HG03139 (cell line): ENCODE data around the gene KDM1A.
"Not testable (repeated sequence)": the region's sequence is repeated elsewhere in the genome, so short reads cannot be mapped to it uniquely, and the experiment has no call there.

ENCODE experiments used
- ATAC-seq: cut with Tn5 transposase; IDR thresholded peaks from one replicate; pipeline ENCODE4 v1.9.1; 2021; ENCODE audit not compliant: unreplicated experiment

KDM1A gene

GRCh38 chr1:23010025-23010424, 9.2 kb upstream of the KDM1A start:
- ATAC-seq = not testable (repeated sequence)

DNA sequence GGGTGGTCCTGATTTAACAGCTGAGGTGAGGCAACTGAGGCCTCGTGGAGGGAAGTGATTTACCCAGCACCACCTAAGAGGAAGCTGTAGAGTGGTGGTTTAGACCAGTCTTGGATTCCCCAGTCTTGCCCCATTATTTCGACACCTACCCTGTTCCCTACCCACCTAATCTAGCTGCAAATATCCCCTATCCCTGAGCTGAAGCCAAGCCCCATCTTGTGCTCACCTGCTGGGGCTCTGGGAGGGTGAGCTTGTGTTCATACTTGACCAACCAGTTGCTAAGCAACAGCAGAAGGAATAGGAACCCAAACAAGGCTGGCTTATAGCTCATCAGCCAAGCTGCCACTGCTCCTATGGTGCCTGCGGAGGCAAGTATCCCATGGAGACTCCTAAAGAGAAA, 5.6 kb upstream of the KDM1A start:
- no peak for ATAC-seq

DNA sequence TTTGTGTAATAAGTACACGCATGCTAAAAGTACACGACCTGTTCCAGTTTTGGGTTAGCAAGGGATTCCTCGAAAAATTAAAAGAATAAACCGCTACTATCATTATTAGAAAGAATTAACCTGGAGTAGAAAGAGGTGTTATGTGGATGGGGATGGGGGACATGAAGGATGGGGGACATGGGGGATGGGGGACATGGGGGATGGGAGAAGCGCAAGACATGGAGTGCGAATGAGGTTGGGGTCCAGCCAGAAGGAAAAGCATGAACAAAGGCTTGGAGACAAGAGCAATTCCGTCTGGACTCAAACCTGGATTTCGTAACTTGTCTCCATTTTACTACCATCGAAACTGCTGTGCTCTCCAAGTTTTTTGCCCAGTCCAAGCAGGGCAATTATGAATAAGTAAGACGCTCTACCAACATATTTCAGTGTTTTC, 591 bp upstream of the KDM1A start:
- peak; percentile 5 for ATAC-seq

DNA sequence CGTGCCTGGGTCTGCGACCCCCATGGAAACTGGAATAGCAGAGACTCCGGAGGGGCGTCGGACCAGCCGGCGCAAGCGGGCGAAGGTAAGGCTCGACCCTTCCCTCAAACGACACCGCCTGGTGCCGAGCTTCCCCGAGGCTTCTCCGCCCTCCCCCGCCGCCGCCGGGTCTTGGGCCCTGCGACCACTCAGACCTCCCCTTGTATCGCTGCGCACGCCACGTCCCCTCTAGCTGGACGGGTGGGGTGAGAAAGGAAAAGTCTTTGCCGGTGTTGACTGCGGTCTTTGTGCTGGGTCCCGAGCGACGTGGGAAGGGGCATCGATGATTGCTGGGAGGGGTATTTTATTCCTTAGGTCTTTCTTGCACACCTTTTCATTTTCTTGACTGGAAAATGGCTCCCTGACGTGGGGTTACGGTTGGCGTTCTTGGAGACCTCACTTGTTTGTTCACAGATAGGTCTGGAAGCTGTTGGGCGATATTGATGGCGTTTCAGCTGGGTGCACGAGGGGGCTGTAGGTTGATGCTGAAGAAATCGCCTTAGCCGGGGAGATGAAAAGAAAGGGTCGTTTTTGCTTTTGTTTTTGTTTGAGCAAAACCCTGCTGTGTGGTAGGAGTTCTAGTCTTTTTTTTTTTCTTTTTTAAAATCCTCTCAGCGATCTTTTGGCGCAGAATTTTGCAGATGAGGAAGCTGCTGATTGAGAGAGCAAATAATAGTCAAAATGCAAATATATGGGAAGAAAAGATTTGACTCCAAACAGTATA, 776 bp downstream of the KDM1A start:
- peak; percentile 18 for ATAC-seq

DNA sequence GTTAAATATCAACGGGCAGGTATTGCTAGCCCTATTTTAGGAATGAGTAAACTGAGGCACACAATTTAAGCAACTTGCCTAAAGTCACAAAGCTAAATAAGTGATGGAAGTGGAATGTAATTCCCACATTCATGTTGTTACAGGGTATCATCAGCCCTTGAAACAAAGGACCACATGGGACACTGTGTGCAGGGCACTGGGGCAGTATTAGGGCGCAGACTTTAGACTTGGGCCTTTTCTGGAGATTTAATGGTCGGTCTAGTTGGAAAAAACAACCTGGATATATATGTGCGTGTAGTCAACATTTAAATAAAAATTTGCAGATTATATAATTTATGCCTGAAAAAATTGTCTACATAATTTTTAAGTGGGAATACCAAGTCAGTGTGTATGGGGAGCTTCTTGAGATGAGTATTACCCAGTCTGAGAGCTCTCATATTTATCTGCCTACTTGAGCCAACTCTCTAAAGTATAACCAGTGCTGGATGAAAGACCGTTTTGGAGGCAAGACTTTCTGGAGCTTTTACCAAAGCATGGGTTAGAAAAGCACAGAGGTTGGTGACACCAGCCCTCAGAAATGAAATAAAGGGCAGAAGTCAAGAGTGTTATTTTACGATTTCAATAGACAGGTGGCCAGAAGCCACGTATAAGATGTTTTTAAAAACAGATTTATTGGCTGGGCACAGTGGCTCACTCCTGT, 1.6 kb downstream of the KDM1A start:
- ATAC-seq = no peak

DNA sequence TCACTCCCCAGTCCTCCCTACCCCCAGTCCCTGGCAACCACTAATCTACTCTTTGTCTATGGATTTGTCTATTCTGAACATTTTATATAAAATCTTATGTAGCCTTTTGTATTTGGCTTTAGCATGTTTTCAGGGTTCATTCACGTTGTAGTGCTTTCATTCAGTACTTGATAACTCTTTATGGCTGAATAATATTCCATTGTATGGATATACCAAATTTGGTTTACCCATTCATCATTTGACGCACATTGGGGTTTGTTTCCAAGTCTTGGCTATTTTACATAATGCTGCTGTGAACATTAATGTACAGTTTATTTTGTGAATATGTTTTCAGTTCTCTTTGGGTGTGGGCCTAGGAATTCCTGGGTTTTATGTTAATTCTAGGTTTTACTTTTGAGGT, 2.6 kb downstream of the KDM1A start:
- no peak for ATAC-seq

GRCh38 chr1:23023174-23023845, 4.0 kb downstream of the KDM1A start:
- ATAC-seq = no peak

- ATAC-seq = no peak
These were observed 7.3 kb downstream of the KDM1A start for GRCh38 chr1:23026568-23026967.

DNA sequence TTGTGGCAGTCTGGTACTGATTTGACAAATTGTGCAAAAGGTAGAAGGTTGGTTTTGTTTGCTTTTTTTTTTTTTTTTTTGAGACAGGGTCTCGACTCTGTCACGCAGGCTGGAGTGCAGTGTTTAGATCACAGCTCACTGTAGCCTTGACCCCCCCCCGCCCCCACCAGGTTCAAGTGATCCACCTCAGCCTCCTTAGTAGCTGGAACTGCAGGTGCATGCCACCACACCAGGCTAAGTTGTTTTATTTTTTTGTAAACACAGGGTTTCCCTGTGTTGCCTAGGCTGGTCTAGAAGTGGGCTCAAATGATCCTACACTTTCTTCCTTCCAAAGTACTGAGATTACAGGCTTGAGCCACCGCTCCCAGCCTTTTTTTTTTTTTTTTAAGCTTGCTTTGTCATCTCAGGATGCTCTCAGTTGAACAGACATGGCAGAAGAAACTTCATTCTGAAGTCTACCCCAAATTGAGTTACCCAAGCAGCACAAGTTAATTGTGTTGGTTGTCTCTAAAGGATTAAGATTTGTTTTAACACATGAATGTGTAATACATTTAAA, 8.2 kb downstream of the KDM1A start:
- ATAC-seq = no peak

DNA sequence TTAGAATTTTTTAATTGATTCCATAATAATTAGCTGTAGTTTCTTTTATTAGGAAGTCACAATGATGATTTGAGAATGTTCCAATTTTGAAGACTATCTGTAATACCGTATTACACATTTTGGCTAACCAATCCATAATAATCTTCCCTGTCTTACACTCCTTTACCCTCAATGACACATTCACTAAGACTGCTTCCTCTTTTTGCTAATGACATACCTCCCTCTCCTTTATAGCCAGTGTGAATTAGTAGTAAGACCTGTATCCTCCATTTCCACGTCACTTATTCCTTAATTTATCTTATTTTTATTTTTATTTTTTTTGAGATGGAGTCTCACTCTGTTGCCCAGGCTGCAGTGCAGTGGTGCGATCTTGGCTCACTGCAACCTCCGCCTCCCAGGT, 10.1 kb downstream of the KDM1A start:
- ATAC-seq = no peak

GRCh38 chr1:23035823-23036452, 16.7 kb downstream of the KDM1A start:
- ATAC-seq = no peak

GRCh38 chr1:23037081-23037740, 17.9 kb downstream of the KDM1A start:
- no peak for ATAC-seq

GRCh38 chr1:23039308-23039826, 20.1 kb downstream of the KDM1A start:
- ATAC-seq = no peak

DNA sequence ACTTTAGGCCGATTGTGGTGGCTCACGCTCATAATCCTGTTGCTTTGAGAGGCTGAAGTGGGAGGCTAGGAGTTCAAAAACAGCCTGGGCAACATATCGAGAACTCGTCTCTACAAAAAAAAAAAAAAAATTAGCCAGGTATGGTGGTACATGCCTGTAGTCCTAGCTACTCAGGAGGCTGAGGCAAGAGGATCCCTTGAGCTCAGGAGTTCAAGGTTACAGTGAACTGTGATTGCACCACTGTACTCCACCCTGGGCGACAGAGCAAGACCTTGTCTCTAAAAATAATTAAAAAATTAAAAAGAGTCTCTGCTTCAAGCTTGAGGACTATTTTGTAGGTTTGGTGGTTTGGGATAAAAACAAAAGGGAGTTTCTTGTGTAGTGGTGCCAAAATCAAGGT, 21.2 kb downstream of the KDM1A start:
- no peak for ATAC-seq

DNA sequence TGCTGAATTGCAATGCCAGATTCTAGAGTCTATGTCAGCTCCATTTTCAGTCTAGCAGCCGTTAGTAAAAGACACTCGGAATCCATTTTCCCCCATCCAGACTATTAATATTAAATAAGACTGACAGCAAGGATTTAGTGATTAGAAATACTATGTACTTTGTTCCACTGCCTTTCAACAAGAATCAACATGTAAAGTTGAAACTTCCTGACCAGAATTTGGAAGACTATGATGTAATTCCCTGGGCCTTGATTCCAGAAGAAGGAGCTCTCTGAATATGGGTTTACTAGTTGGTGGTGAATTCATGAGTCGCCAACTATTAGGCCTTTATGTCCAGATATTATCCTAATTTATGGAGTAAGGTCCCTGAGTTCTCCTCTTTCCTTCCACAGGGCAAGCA, 24.8 kb downstream of the KDM1A start:
- ATAC-seq = no peak

DNA sequence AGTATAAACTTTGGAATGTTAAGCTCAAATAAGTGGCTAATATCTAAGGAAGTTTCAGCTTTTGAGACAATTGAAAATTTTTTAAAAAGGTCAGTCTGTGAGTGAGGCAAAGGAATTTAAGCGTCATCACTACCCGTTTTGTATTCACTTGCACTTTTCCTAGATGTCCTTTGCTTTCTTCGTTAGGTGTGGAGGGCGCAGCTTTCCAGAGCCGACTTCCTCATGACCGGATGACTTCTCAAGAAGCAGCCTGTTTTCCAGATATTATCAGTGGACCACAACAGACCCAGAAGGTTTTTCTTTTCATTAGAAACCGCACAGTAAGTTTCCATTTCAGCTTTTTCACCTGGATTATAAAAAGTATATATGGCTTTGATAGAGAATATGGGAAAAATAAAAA, 30.9 kb downstream of the KDM1A start:
- ATAC-seq = no peak

DNA sequence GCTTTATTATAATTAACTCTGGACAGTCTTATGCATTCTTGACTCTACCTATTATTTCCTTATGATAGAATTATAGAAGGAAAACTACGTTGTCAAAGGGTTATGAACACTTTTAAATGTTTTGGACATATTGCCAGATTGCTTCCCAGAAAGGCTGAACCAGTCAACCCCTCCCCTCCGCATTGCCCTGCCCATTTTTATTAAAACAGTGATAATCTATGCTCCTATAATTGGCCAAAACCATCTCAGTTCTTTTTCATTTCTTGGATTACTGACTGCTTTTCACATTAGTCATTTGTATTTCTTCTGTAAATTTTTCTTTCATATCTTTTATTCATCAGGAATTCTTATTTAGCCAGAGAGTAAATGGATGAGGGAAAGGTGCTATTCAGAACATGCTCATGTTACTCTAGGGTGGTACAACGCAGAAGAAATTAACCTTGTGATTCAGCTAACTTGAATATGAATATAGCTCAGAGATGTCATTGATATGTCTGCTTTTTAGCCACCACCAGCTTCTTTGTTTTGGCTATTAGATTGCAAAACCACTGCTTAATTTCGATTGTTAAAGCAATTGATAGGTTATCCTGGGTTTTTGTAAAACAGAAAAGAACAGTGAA, 32.1 kb downstream of the KDM1A start:
- ATAC-seq = no peak

DNA sequence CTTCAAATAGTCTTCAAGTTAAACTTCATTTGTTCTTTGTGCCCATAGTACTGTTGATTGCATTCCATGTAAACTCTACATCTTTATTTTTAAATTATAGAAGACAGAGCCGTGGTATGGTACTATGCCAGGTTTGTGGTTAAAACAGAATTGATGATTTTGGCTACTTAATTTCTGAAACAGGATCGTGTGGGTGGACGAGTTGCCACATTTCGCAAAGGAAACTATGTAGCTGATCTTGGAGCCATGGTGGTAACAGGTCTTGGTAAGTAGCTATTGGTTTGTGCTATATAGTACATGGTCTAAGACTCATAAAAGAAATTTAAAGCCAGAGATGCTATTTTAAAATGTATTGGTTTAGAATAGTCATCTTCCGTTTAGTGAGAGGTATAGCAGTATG, 38.0 kb downstream of the KDM1A start:
- ATAC-seq = no peak

DNA sequence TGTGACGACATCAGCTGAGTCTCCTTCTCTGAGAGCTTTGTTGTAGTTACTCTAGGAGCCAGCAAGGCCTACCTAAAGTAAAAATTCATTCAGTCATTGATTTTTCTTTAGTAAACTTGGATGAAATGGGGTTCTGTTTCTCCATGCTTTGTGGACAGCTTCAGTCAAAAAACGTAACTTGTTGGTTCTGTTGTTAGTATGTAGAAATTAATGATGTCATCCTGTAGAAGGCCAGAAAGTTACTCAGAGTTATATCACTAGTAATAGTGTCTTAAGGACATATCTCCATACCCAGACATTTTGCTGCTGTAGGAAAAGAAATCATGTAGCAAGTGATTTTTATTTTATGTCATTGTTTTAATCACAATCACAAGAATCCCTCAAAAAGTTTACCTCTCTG, 43.0 kb downstream of the KDM1A start:
- ATAC-seq = no peak

- ATAC-seq = no peak
These were observed 46.1 kb downstream of the KDM1A start for GRCh38 chr1:23065385-23065784.
